Activated CD4-positive, alpha-beta T cell treated with anti-CD3 and anti-CD28 coated beads for 24 hours (primary cell): ENCODE measurements around the gene AAGAB.
"Not testable (repeated sequence)": the region's sequence is repeated elsewhere in the genome, so short reads cannot be mapped to it uniquely, and the experiment has no call there.

ENCODE experiments used
- DNase-seq, 2 donors: peaks; one replicate each; pipeline ENCODE4 v3.0.0-alpha.2; 2020; ENCODE audit warnings: low read depth in 2 of 2

AAGAB gene

GRCh38 chr15:67173005-67173404 is 81.5 kb downstream of the AAGAB start:
- DNase-seq = no peak

GRCh38 chr15:67172172-67172571 is 82.3 kb downstream of the AAGAB start:
- DNase-seq = no peak

- DNase-seq = no peak
Measured at GRCh38 chr15:67171471-67171870, 83.0 kb downstream of the AAGAB start.

- DNase-seq = no peak
Measured at GRCh38 chr15:67170143-67170925, 84.1 kb downstream of the AAGAB start.

- DNase-seq = no peak
Measured at GRCh38 chr15:67168694-67169093, 85.8 kb downstream of the AAGAB start.

GRCh38 chr15:67167091-67167490 is 87.4 kb downstream of the AAGAB start:
- DNase-seq = no peak

- no peak for DNase-seq
Measured at GRCh38 chr15:67166280-67167009, 88.0 kb downstream of the AAGAB start.

GRCh38 chr15:67165254-67166253 is 88.9 kb downstream of the AAGAB start:
- no peak for DNase-seq

GRCh38 chr15:67164811-67165253 is 89.6 kb downstream of the AAGAB start:
- no peak for DNase-seq

- no peak for DNase-seq
Measured at GRCh38 chr15:67164401-67164791, 90.1 kb downstream of the AAGAB start.

GRCh38 chr15:67163180-67163579 is 91.3 kb downstream of the AAGAB start:
- DNase-seq = no peak

GRCh38 chr15:67161881-67162280 is 92.6 kb downstream of the AAGAB start:
- no peak for DNase-seq

- no peak for DNase-seq
Measured at GRCh38 chr15:67161412-67161811, 93.0 kb downstream of the AAGAB start.

- DNase-seq = no peak
Measured at GRCh38 chr15:67158367-67158766, 96.1 kb downstream of the AAGAB start.

- DNase-seq = no peak
Measured at GRCh38 chr15:67157521-67158252, 96.8 kb downstream of the AAGAB start.

GRCh38 chr15:67156834-67157233 is 97.6 kb downstream of the AAGAB start:
- no peak for DNase-seq

- no peak for DNase-seq
Measured at GRCh38 chr15:67156426-67156825, 98.0 kb downstream of the AAGAB start.

- DNase-seq = no peak
Measured at GRCh38 chr15:67154249-67154648, 100.2 kb downstream of the AAGAB start.

GRCh38 chr15:67153044-67153443 is 101.4 kb downstream of the AAGAB start:
- not testable (repeated sequence) for DNase-seq

GRCh38 chr15:67152429-67152828 is 102.0 kb downstream of the AAGAB start:
- DNase-seq = no peak
